Skin epidermis (tissue), 12 donors: ENCODE results near the gene HAO2.

ENCODE experiments used
- H3K27ac ChIP-seq, 21 experiments: fragments of 200-600 bp; sonication (generic) in 11 of 21; one replicate each; pipeline ENCODE4 v1.5.0; 2020; ENCODE audit warnings: mild to moderate bottlenecking in 3 of 21, inconsistent platforms in 2 of 21, moderate library complexity in 2 of 21
- H3K4me3 ChIP-seq, 7 experiments: fragments of 200-600 bp; sonication (generic) in 2 of 7; one replicate each; pipeline ENCODE4 v1.5.0; 2020; ENCODE audit warnings: inconsistent platforms in 2 of 7, mild to moderate bottlenecking in 2 of 7, moderate library complexity in 1 of 7

Gene HAO2

DNA sequence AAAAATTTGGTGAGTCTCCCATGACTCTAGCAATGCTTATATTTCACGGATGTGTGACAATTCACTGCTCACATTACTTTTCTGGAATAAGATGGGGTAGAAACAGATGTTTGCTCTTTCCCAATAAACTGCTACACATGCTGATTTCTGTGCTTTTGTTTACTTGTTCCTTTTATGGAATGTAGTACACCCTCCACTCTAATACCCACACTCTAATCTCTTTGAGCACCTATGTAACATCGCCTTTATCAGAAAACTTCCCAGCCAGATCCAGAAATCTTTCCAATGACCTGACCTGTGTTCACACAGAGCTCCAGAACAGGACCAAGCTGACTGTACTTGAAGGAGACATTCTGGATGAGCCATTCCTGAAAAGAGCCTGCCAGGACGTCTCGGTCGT, 50.5 kb downstream of the HAO2 start:
- Histone ChIP-seq H3K4me3 (no peak overlapping the region), H3K27ac (no peak overlapping the region)

DNA sequence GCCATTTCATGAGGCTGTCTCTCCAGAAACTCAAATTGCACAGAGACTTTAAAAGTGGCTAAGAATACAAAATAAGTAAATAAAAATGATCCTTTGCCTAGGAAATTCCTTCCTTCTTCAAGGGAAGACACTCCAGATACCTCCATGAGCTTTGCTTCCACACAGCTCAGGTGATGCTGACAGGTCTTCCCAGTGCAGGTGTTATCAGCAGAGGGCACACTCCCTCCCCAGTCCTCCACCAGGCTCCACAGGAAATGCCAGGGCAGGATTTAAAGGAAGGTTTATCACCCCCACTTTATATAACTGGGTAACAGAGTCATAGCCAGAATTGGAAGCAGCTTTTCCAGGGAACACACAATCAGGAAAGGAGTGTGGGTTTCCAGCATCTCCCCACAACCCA, 52.1 kb downstream of the HAO2 start:
- no peak overlapping the region for H3K27ac ChIP-seq
- H3K4me3 ChIP-seq, result no peak overlapping the region

DNA sequence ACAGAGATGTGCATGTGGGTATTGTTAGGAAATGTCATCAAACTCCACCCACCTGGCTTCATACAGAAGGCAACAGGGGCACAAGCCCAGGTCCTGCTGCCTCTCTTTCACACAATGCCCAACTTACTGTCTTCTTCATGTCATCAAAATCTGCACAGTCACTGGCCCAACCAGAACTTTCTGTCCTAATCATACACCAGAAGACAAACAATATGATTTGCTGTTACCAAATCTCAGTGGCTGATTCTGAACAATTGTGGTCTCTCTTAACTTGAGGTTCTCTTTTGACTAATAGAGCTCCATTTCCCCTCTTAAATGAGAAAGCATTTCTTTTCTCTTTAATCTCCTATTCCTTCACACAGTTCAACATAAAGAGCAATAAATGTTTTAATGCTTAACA, 54.0 kb downstream of the HAO2 start:
- H3K27ac ChIP-seq, result no peak overlapping the region
- no peak overlapping the region for H3K4me3 ChIP-seq

DNA sequence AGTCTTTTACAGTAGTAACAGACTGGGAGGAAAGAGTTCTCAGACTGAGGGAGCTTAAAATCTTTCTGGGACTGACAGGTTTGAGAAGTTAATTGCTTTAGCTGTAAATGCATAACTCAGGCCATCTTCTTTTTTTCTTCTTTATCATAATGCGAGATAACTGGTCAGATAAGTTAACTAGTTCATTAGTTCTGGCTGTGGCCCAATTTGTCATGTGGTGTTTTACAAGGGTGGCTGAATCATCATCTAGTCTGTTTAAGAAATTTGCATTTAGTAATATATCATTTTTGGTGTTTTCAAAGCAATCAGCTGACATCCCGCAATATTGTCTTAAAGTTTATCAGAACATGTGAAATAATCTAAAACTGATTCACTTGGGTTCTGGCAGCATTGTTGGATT, 60.4 kb downstream of the HAO2 start:
- no peak overlapping the region for H3K27ac ChIP-seq
- no peak overlapping the region for H3K4me3 ChIP-seq

DNA sequence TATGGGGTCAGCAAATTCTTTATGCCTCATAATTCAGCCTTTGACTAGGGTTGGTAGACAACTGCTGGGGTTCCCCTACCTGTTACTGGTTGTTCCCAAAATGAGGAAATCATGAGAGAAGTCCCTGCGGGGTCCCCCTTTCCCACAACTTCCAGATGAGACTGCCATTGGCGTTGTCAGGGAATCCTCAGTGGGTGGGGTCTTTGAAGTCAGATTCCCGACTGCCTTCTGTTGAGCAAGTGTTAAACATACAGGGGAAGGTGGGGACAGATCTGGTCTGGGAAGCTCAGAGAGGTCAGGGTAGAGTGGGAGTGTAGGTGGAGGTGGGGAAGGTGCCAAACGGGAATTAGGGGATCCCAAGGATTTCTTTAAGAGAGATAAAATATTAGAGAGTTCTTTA, 61.1 kb downstream of the HAO2 start:
- H3K4me3 ChIP-seq, result no peak overlapping the region
- no peak overlapping the region for H3K27ac ChIP-seq

DNA sequence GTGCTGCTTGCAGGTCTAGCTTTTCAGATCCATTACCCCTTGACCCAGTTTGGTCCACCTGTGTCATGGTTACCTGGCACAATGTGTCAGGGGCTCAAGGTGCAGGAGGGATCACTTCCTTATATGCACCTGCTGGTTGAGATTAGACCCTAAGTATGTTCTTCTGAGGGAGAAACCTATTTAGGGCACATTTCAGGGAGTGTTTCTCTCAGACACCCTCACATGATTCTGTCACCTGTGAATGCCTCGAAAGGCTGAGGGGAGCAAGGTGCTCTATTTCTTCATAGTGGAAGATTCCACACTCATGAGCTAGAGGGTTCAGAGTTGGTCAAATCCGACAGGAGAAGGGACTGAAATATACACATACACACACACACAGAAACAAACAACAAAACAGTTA, 61.9 kb downstream of the HAO2 start:
- Histone ChIP-seq H3K27ac (no peak overlapping the region), H3K4me3 (no peak overlapping the region)

DNA sequence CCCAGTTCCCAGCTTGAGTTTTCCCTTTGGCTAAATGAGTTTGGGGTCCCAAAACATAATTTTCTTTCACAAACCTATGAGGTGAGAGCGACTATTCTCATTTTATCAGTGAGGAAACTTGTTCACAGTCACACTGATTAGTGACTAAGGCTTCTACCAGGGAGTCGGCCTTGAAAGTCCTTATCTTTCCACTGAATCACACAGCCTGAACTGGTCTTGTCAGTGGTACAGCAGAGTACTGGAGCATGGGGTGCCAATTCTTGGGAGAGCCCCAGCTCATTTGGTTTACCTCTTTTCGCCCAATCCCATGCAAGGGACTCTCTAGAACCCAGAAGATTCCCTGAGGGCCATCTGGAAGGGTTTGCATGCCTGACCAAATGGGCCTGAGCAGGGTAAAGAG, 63.3 kb downstream of the HAO2 start:
- H3K27ac ChIP-seq, result no peak overlapping the region
- no peak overlapping the region for H3K4me3 ChIP-seq

DNA sequence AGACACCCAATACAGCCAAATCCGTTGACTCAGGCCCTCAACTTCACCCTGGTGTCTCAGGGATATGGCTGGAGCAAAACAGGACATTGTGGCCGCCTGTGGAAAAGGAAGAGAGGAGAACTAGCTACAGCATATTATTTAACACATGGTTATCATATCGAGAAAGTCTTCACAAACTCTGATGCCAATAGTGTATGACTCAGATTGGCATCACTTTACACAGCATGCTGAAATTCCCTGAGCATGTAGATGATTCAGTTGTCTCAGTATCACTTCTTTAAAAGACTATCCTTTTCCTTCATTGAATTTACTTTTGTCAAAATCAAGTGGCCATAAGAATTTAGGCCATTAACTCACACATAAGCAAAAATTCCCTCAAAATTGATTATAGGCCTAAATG, 66.5 kb downstream of the HAO2 start:
- no peak overlapping the region for H3K27ac ChIP-seq
- H3K4me3 ChIP-seq, result no peak overlapping the region

DNA sequence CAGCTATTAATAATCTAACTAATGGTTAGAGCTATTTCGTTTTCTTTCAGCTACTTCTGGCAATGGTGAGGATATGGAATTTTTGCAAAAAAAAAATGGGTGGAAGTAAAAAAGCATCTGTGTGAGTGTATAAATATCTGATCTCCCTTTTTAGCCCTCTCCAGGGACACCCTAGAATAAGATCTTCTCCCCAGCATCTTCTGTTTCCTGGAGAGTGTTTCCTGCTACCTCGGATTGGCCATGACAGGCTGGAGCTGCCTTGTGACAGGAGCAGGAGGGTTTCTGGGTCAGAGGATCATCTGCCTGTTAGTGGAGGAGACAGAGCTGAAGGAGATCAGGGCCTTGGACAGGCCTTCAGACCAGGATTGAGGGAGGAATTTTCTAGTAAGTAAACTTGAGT, 70.2 kb downstream of the HAO2 start:
- no peak overlapping the region for H3K4me3 ChIP-seq
- no peak overlapping the region for H3K27ac ChIP-seq

DNA sequence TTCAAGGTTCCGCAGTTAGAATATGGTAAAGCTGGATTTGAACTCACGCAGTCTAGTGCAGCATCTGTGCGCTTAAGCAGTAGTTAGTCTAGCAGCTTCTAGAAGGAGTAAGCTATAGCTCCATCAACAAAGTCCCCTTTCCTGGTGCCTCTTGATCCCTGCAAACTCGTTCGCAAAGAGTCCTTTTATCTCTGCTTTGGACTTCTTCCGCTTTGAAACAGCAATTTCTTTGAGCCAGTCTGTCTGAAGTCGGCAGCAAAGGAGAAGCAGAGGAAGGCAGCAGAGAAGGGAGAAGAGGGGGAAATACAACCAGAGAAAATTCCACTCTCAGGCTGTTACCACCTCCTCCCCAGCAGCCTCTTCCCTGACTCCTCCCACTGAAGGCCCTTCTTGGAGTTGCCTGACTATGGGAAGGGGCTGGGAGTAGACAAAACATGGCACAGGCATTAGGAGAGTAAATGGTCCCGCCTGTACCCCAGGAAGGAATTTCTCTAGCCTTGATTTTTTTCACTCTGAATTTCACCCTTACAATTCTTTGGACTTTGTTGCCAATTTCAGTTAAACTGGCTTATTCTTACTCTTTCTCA, 72.2 kb downstream of the HAO2 start:
- Histone ChIP-seq H3K27ac (no peak overlapping the region), H3K4me3 (no peak overlapping the region)

DNA sequence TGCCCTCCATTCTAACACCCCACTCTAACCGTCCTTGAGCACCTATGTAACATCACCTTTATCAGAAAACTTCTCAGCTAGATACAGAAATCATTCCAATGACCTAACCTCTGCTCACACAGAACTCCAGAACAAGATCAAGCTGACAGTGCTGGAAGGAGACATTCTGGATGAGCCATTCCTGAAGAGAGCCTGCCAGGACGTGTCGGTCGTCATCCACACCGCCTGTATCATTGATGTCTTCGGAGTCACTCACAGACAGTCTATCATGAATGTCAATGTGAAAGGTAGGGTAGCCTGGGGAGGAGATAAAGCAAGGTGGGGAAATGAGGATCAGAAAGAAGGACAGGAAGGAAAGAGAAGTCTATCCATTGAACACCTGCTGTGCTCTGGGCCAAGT, 74.2 kb downstream of the HAO2 start:
- no peak overlapping the region for H3K27ac ChIP-seq
- no peak overlapping the region for H3K4me3 ChIP-seq
